ENCODE data around the gene SLC6A1. TPM values are rescaled to one million over a fixed set of nuclear protein-coding genes. Genes with fewer than 3 reads are reported as not detected.
A peak's percentile ranks its signal among the peaks of the same experiment; 100 is the strongest.

Gene SLC6A1
- total RNA-seq, 1 donor from 2014 or later, result 7.5 TPM

GRCh38 chr3:11037241-11037873, 44.8 kb downstream of the SLC6A1 start:
- Mint-ChIP-seq H3K4me1 (ENCODE audit: unreplicated experiment) (peaks cover 59% of the 10 kb centered on the region), H3K27me3 (ENCODE audit: unreplicated experiment) (peaks cover 10% of the 10 kb centered on the region), H3K9me3 (ENCODE audit: unreplicated experiment) (no peaks in the 10 kb centered on the region), H3K4me3 (ENCODE audit: unreplicated experiment) (no peak overlapping the region), H3K27ac (ENCODE audit: unreplicated experiment) (peak overlapping the region; percentile 97), H3K36me3 (ENCODE audit: low read depth, unreplicated experiment) (peaks cover 14% of the 10 kb centered on the region)
- DNase-seq (ENCODE audit: low spot score), result peak; percentile 51
- TF ChIP-seq, protein P1, sequence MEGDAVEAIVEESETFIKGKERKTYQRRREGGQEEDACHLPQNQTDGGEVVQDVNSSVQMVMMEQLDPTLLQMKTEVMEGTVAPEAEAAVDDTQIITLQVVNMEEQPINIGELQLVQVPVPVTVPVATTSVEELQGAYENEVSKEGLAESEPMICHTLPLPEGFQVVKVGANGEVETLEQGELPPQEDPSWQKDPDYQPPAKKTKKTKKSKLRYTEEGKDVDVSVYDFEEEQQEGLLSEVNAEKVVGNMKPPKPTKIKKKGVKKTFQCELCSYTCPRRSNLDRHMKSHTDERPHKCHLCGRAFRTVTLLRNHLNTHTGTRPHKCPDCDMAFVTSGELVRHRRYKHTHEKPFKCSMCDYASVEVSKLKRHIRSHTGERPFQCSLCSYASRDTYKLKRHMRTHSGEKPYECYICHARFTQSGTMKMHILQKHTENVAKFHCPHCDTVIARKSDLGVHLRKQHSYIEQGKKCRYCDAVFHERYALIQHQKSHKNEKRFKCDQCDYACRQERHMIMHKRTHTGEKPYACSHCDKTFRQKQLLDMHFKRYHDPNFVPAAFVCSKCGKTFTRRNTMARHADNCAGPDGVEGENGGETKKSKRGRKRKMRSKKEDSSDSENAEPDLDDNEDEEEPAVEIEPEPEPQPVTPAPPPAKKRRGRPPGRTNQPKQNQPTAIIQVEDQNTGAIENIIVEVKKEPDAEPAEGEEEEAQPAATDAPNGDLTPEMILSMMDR (IDR thresholded peaks at IDR 0.05; ENCODE audit: unreplicated experiment), result no peak

DNA sequence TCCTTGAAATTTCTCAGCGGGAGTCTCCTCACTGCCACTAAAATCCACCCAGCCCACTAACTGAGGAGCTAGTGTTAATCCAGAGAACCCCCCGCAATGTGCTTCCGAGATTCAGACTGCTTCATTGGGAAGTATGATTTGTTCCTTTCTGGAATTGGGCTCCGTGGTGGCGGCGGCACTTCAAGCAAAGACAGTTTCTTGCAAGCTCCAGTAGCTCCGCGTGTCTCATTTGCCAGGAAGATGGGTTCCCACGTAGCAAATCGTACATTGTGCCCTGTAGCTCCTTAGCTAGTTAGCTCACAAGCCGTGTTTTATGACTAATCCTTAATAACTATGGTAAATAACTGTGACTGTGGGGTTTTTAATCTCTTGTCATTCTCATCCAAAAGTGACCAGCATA, 45.4 kb downstream of the SLC6A1 start:
- Mint-ChIP-seq H3K27ac (ENCODE audit: unreplicated experiment) (peak overlapping the region; percentile 97), H3K9me3 (ENCODE audit: unreplicated experiment) (no peaks in the 10 kb centered on the region), H3K27me3 (ENCODE audit: unreplicated experiment) (peaks cover 10% of the 10 kb centered on the region), H3K36me3 (ENCODE audit: low read depth, unreplicated experiment) (peaks cover 14% of the 10 kb centered on the region), H3K4me1 (ENCODE audit: unreplicated experiment) (peaks cover 61% of the 10 kb centered on the region), H3K4me3 (ENCODE audit: unreplicated experiment) (no peak overlapping the region)
- TF ChIP-seq, protein P1 (IDR thresholded peaks at IDR 0.05; ENCODE audit: unreplicated experiment), result no peak
- DNase-seq (ENCODE audit: low spot score), result no peak

DNA sequence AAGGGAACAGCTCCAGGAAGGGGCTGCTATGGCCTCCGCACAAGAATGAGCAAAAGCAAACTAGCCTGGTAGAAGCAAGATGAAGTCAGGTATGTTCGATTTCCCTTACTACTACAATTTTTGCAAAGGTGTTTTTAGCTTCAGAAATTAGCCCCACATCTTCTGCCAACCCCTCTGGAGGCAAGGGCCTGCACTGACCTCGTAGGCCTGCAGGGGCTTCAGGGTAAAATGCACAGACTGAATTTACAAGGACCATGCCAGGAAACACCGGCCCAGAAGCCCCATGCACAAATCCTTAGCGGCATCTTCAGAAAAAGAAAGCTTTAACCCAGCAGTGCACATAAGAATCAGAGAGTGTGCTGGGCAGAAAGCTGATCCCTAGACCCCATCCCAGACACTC, 53.0 kb downstream of the SLC6A1 start:
- no peak for DNase-seq (ENCODE audit: low spot score)
- no peaks in the 10 kb centered on the region for H3K36me3 Mint-ChIP-seq (ENCODE audit: low read depth, unreplicated experiment)
- H3K27ac Mint-ChIP-seq (ENCODE audit: unreplicated experiment), result no peak overlapping the region
- H3K4me3 Mint-ChIP-seq (ENCODE audit: unreplicated experiment), result no peak overlapping the region
- TF ChIP-seq, protein P1 (IDR thresholded peaks at IDR 0.05; ENCODE audit: unreplicated experiment), result peak; percentile 52
- H3K27me3 Mint-ChIP-seq (ENCODE audit: unreplicated experiment), result peaks cover 2% of the 10 kb centered on the region
- peaks cover 22% of the 10 kb centered on the region for H3K4me1 Mint-ChIP-seq (ENCODE audit: unreplicated experiment)
- H3K9me3 Mint-ChIP-seq (ENCODE audit: unreplicated experiment), result no peaks in the 10 kb centered on the region

DNA sequence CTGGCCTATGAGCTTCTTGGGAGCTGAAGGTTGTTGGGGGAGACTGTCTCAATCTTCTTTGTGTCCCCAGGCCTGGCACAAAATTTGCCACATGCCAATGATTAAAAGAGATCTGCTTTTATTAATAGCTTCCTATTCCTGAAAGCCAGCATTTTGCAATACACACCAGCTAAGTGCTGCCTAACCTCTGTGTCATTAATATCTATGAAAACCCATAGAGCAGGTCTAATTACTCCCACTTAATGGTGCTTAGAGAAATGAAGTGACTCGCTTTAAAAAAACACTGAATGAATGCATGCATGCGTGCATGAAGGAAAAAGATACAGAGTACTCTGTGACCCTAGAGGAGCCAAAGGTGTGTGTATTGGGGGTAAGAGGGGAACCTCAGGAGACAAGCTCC, 55.0 kb downstream of the SLC6A1 start:
- H3K9me3 Mint-ChIP-seq (ENCODE audit: unreplicated experiment), result no peaks in the 10 kb centered on the region
- H3K27ac Mint-ChIP-seq (ENCODE audit: unreplicated experiment), result no peak overlapping the region
- TF ChIP-seq, protein P1 (IDR thresholded peaks at IDR 0.05; ENCODE audit: unreplicated experiment), result no peak
- H3K36me3 Mint-ChIP-seq (ENCODE audit: low read depth, unreplicated experiment), result no peaks in the 10 kb centered on the region
- peaks cover 2% of the 10 kb centered on the region for H3K27me3 Mint-ChIP-seq (ENCODE audit: unreplicated experiment)
- peaks cover 16% of the 10 kb centered on the region for H3K4me1 Mint-ChIP-seq (ENCODE audit: unreplicated experiment)
- no peak overlapping the region for H3K4me3 Mint-ChIP-seq (ENCODE audit: unreplicated experiment)
- DNase-seq (ENCODE audit: low spot score), result no peak

DNA sequence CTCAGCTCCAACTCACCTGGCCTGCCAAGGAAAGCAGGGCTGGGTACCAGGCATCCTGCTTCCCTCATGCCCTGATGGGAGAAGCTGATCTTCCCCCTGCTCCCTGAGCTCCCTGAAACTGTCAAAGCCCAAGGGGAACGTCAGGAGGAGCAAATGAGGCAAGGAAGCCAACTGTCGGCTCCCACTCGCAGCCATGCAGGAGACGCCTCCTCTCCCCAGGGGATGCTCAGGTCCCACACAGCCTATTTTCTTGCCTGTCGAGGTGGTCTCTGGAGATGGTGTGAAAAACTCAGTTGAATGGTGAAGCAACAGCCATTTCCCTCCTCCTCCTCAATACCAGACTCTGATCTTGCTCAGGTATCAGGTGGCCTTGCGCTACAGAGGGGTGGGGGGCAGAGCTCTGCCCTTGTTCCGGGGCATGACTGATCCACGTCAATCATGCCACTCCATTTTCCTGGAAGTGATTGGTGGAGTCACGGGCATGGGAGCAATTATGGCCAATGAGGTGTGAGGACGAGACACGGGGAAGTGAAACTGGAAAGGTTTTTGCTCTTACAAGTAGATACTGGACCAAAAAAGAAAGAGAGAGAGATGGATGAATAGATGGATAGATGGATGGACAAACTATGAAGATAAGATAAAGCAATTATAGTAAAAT, 58.2 kb downstream of the SLC6A1 start:
- DNase-seq (ENCODE audit: low spot score), result no peak
- H3K27ac Mint-ChIP-seq (ENCODE audit: unreplicated experiment), result no peak overlapping the region
- peaks cover 4% of the 10 kb centered on the region for H3K27me3 Mint-ChIP-seq (ENCODE audit: unreplicated experiment)
- no peaks in the 10 kb centered on the region for H3K36me3 Mint-ChIP-seq (ENCODE audit: low read depth, unreplicated experiment)
- TF ChIP-seq, protein P1 (IDR thresholded peaks at IDR 0.05; ENCODE audit: unreplicated experiment), result no peak
- H3K4me3 Mint-ChIP-seq (ENCODE audit: unreplicated experiment), result no peak overlapping the region
- no peaks in the 10 kb centered on the region for H3K4me1 Mint-ChIP-seq (ENCODE audit: unreplicated experiment)
- no peaks in the 10 kb centered on the region for H3K9me3 Mint-ChIP-seq (ENCODE audit: unreplicated experiment)
